HUES6 (cell line): ENCODE measurements around the gene KIF1C.

ENCODE experiments used
- H3K27ac ChIP-seq: 2 replicates; pipeline ENCODE4 v1.7.0; 2013; ENCODE audit warnings: low read depth, mild to moderate bottlenecking, low read length, inconsistent platforms
- H3K27me3 ChIP-seq: 2 replicates; pipeline ENCODE4 v1.6.1; 2013; ENCODE audit warnings: low read length; ENCODE audit not compliant: control insufficient read depth, insufficient read depth
- H3K36me3 ChIP-seq: 2 replicates; pipeline ENCODE4 v1.6.1; 2013; ENCODE audit warnings: low read length; ENCODE audit not compliant: control insufficient read depth, insufficient read depth
- H3K4me1 ChIP-seq: 2 replicates; pipeline ENCODE4 v1.6.1; 2013; ENCODE audit warnings: low read length; ENCODE audit not compliant: control insufficient read depth, insufficient read depth
- H3K4me3 ChIP-seq: 2 replicates; pipeline ENCODE4 v1.5.1; 2013; ENCODE audit warnings: low read depth, low read length
- H3K9ac ChIP-seq: one replicate; pipeline ENCODE4 v1.6.1; 2013; ENCODE audit warnings: mild to moderate bottlenecking, low read length
- H3K9me3 ChIP-seq: 2 replicates; pipeline ENCODE4 v1.6.1; 2013; ENCODE audit warnings: low read depth, low read length; ENCODE audit not compliant: control insufficient read depth, insufficient read depth

Gene KIF1C

DNA sequence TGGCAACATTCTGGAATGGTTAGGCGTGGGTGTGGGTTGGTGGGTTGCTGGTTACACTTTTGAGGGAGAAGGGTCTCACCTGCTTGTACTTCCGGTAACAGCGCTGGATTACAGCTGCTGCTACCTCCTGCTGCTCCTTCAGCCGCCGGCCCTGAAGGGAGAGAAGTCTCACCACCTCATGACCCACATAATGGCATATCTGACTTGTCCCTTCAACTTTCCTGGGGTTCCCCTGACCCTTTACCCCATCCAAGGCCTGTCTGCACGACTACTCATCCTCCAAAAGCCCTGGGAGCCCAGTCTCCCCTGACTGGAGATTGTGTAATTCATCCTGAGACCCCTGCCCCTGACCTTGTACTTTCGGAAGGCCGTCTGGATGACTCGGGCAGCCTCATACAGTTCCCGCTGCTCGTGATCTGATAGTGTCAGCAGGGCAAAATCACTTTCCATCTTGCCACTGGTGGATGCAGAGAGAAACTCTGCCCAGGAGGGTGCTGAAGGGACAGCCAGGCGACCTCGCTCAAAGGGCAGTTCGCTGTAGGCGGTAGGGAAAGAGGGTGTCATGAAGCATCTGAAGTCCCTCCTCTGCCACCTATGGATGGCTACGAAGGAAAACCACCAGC is 28.1 kb upstream of the KIF1C start:
- Histone ChIP-seq H3K27ac (no peak overlapping the region; the same call in 1 of the 2 replicates), H3K9ac (peak overlapping the region; percentile 94), H3K36me3 (peaks cover 9% of the 10 kb centered on the region), H3K4me1 (peaks cover 33% of the 10 kb centered on the region), H3K9me3 (peaks cover 5% of the 10 kb centered on the region; the same call in 1 of the 2 replicates), H3K27me3 (peaks cover 6% of the 10 kb centered on the region; the same call in 1 of the 2 replicates), H3K4me3 (peak overlapping the region; percentile 89)

DNA sequence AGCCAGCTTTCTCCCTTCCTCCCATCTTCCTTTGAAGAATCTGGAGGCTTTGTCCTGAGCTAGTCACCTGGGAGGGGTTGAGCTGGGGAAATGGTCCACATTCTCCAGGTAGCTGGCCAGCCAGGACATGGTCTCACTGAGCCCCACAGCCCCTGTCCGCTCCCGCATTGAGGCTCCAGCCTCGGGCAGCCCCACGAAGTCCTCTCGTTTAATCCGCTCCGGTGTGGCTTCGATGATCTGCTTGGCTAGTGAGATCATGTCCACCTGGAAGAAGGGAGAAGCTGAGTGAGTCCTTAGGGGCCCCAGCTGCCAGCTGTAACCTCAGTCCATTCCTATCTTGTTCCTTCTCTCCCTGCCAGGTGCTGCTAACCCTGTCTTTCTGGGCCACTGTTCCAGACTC is 27.5 kb upstream of the KIF1C start:
- peaks cover 12% of the 10 kb centered on the region; the same call in 1 of the 2 replicates for H3K27me3 ChIP-seq
- H3K4me1 ChIP-seq: peaks cover 33% of the 10 kb centered on the region
- H3K9me3 ChIP-seq: peaks cover 3% of the 10 kb centered on the region; the same call in 1 of the 2 replicates
- H3K9ac ChIP-seq: peak overlapping the region; percentile 94
- H3K27ac ChIP-seq: no peak overlapping the region
- no peak overlapping the region for H3K4me3 ChIP-seq
- H3K36me3 ChIP-seq: peaks cover 7% of the 10 kb centered on the region

DNA sequence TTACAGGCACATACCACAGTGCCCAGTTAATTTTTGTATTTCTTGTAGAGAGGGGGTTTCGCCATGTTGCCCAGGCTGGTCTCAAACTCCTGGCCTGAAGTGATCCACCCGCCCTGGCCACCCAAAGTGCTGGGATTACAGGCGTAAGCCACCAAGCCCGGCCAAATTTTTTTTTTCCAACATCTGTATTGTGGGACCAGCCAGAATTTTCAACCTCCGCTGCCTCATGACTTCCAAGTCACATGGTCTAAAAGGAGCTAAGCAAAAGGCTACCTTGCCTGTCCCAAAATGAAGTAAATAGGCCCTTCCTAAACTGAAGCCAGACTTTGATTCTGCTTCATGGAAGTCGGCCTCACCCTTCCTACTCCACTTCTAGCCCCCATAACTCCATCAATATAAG is 25.9 kb upstream of the KIF1C start:
- no peak overlapping the region for H3K27ac ChIP-seq
- H3K9ac ChIP-seq: no peak overlapping the region
- peaks cover 18% of the 10 kb centered on the region; the same call in 1 of the 2 replicates for H3K27me3 ChIP-seq
- H3K4me3 ChIP-seq: no peak overlapping the region
- H3K36me3 ChIP-seq: peaks cover under 1% of the 10 kb centered on the region; the same call in 1 of the 2 replicates
- H3K9me3 ChIP-seq: no peaks in the 10 kb centered on the region
- H3K4me1 ChIP-seq: peaks cover 26% of the 10 kb centered on the region

DNA sequence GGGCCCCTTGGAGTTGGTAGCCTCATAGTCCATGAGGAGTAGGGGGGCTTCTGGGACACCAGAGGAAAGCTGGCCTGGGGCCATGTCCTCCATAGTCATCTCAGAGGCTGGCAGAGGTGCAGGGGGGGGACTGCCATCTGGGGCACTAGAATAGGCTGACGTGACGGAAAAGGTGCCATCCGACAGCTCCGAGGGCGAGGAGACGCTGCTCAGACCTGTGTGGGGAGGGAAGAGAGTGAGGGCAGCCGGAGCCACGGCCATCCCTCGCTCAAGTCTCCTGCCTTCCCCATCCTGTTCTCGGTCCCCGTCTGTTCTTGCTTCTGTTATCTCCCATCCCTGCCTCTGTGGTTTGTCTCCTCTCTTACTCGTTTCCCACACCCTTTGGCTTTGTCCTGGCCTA is 25.4 kb upstream of the KIF1C start:
- no peak overlapping the region for H3K9ac ChIP-seq
- H3K4me1 ChIP-seq: peaks cover 26% of the 10 kb centered on the region
- H3K27me3 ChIP-seq: peaks cover 23% of the 10 kb centered on the region; the same call in 1 of the 2 replicates
- H3K4me3 ChIP-seq: no peak overlapping the region
- peaks cover 5% of the 10 kb centered on the region for H3K36me3 ChIP-seq
- H3K27ac ChIP-seq: no peak overlapping the region
- H3K9me3 ChIP-seq: no peaks in the 10 kb centered on the region

DNA sequence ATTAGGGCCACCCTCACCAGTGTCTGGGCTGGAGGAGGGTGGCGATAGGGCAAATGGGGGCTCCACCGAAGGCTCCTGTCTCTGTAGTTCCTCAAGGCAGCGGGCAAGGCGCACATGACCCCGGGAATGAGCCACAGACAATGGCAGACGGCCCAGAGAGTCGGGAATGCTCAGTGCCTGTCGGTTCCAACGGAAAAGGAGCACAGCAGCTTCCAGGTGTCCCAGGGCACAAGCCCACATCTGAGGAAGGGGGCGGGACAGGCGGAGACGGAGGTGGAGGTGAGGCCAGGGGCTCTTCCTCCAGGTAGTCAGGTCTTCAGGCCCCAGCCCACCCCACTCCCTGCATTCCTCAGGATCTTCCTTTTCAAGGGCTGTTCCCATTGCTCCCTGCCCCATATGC is 25.0 kb upstream of the KIF1C start:
- Histone ChIP-seq H3K36me3 (peaks cover 8% of the 10 kb centered on the region), H3K9me3 (no peaks in the 10 kb centered on the region), H3K27me3 (peaks cover 24% of the 10 kb centered on the region; the same call in 1 of the 2 replicates), H3K27ac (no peak overlapping the region), H3K9ac (no peak overlapping the region), H3K4me1 (peaks cover 26% of the 10 kb centered on the region), H3K4me3 (no peak overlapping the region)

DNA sequence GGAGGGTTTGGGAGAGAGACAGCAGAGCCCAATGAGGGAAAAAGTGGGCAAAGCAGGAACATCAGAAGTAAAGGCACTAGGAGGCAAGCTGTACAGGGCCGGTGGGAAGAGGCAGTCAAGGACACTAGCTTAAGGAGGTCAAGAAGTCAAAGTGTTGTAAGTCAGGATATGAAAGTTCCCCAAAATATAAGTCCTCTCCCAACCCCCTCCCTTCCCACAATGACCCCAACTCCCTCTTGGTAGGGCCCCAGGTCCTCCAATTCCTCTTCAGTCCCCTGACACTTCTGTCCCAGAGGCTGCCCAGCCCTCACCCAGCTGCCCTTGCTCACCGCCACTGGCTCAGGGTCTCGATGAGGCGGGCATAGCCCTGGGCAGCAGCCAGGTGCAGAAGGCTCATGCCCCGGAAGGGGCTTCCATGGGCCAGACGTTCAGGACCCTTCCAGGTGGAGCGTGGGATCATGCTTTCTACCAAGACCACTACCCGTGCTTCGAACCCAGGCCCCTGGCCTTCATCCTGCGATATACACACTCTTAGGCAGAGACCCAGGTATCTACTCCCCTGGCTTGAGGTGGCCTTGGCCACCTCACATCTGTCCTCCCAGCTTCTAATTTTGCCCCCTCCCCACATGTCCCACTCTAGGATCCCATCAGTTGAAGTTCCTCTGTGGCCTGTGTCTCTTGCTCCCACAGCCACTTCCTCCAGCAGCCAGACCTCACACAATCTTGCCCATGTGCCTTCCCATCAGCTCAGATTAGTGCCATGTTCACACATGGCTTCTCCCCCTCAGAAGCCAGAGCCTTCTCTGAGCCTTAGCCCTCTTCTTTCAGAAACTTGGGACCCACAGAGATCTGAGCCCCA is 24.3 kb upstream of the KIF1C start:
- peaks cover 14% of the 10 kb centered on the region for H3K36me3 ChIP-seq
- no peak overlapping the region for H3K9ac ChIP-seq
- no peaks in the 10 kb centered on the region for H3K9me3 ChIP-seq
- H3K27me3 ChIP-seq: peaks cover 30% of the 10 kb centered on the region
- H3K4me3 ChIP-seq: no peak overlapping the region
- H3K4me1 ChIP-seq: peaks cover 21% of the 10 kb centered on the region
- H3K27ac ChIP-seq: no peak overlapping the region

DNA sequence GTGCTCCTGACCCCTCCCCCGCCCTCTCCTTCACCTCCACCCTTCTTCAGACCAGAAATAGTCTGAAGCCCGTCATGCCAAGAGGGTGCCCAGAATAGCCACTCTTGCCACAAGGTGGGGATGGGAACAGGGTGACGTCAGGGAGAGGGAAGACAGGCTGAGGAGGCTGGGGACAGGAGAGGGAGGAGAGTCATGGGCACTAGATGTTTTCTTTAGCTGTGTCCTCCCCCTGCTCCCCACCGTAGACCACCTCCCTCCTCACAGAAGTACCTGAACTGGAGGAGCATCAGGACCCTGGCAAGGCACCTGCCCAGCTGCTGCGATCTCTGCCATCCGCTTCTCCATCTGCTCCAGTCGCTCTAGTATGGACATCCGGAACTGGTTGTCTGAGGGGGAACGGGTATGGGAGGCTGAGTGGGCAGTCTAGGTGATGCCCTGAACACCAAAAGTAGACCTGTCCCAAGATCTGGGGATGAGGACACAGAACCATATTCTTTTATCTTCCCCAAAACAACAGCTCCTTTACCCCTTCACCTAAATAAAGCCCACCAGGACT is 23.6 kb upstream of the KIF1C start:
- Histone ChIP-seq H3K36me3 (peaks cover 20% of the 10 kb centered on the region), H3K27ac (no peak overlapping the region), H3K9ac (no peak overlapping the region), H3K9me3 (no peaks in the 10 kb centered on the region), H3K27me3 (peaks cover 35% of the 10 kb centered on the region), H3K4me3 (no peak overlapping the region), H3K4me1 (peaks cover 15% of the 10 kb centered on the region)

DNA sequence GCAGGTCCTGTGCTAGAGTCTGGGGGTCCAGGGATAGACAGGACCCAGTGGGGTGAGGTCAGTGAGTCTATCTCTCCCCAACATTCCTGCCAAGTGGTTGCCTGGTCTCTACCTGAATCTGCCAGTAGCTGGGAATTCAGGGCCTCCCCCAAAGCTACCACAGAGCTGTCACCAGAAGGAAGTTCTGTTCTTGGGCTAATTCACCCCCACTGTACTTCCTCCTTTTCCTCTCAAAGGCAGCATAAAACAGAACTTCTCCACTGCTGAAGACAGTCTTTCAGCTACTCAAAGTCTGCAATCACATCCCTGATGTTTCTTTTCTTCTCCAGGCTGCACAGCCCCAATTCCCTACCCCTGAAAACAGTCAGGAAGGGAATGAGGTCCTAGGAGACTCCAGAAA is 19.0 kb upstream of the KIF1C start:
- H3K36me3 ChIP-seq: peaks cover 29% of the 10 kb centered on the region
- no peak overlapping the region for H3K27ac ChIP-seq
- H3K4me3 ChIP-seq: no peak overlapping the region
- peaks cover 8% of the 10 kb centered on the region for H3K4me1 ChIP-seq
- H3K27me3 ChIP-seq: peaks cover 35% of the 10 kb centered on the region
- no peaks in the 10 kb centered on the region for H3K9me3 ChIP-seq
- no peak overlapping the region for H3K9ac ChIP-seq

DNA sequence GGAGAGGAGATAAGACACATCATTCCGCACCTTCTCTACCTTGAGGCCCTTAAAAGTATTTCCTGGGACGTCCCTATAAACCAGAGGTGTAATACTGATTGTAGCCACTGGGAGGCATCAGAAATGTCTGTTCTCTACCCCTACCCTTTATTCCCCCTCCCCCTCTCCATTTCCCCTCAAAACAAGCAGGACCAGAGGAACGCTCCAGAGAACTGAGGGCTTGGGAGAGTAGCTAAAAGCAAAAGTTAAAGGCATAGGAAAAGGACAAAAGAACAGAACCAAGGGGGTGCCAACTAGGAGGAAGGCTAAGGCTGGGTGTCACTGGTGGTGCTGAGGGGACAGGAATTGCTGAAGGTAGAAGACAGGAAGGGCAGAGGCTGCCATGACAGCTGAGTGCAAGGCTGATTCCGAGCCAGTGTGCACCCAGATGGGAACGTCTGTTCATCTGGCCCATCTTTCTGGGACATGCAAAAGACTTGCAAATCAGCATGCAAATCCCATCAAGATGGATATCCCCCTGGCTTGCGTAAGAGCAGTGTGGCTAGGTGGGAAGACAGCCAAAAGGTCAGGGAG is 17.0 kb upstream of the KIF1C start:
- Histone ChIP-seq H3K27me3 (peaks cover 19% of the 10 kb centered on the region), H3K36me3 (peaks cover 29% of the 10 kb centered on the region), H3K27ac (no peak overlapping the region), H3K4me1 (peaks cover 8% of the 10 kb centered on the region), H3K9ac (no peak overlapping the region), H3K9me3 (no peaks in the 10 kb centered on the region), H3K4me3 (no peak overlapping the region)

DNA sequence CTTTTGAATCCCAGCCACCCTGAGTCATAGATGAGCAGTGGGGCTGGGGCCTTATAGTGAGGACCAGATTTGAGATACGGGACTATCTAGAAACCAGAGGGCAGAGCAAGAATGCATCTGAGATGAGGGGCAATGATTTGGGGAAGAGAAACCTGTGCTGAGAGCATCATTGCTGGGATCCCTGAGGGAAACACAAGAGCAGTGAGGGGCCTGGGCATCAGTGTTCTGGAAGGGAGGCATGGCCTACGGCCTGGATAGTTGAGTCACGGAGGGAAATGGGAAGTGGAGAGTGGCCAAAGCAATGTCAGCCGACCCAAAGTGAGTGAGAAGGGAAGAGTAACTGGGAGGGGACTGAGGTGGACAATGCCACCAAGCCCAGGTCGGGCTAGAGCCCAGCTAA is 15.4 kb upstream of the KIF1C start:
- no peak overlapping the region for H3K4me3 ChIP-seq
- no peak overlapping the region for H3K9ac ChIP-seq
- peaks cover 12% of the 10 kb centered on the region for H3K27me3 ChIP-seq
- H3K4me1 ChIP-seq: peaks cover 8% of the 10 kb centered on the region
- no peaks in the 10 kb centered on the region for H3K9me3 ChIP-seq
- H3K36me3 ChIP-seq: peaks cover 25% of the 10 kb centered on the region
- H3K27ac ChIP-seq: no peak overlapping the region
